Measurements from ENCODE around the gene FRS3.

DNA sequence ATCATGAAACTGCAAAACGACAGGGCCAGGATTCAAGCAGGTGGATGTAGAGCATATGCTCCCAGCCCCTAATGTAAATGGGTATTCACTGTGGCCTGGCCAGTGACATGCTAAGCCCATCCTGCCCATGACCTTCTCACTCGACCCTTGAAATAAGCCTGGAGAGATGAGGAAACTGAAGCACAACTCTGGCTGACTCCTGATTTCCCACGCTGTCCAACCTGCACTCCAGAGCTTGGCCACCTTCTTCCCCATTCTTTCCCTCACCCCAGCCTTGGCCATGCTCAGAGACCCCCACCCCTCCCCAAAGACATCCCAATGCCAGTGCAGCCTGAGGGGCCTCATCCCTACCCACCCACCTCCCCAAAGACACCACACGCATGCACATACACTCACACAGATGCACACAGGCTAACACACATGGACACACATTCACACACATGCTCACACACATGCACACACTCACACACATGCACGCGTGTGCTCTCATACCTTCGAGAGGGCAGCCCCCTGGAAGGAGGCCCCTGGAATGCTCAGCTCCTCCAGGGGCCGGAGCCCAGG, 56.7 kb downstream of the FRS3 start:
- TF ChIP-seq, protein P1, sequence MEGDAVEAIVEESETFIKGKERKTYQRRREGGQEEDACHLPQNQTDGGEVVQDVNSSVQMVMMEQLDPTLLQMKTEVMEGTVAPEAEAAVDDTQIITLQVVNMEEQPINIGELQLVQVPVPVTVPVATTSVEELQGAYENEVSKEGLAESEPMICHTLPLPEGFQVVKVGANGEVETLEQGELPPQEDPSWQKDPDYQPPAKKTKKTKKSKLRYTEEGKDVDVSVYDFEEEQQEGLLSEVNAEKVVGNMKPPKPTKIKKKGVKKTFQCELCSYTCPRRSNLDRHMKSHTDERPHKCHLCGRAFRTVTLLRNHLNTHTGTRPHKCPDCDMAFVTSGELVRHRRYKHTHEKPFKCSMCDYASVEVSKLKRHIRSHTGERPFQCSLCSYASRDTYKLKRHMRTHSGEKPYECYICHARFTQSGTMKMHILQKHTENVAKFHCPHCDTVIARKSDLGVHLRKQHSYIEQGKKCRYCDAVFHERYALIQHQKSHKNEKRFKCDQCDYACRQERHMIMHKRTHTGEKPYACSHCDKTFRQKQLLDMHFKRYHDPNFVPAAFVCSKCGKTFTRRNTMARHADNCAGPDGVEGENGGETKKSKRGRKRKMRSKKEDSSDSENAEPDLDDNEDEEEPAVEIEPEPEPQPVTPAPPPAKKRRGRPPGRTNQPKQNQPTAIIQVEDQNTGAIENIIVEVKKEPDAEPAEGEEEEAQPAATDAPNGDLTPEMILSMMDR (conservative IDR thresholded peaks at IDR 0.05; ENCODE audit: low read length): no peak
- TF ChIP-seq EZH2phosphoT487 (IDR thresholded peaks at IDR 0.05; ENCODE audit: borderline replicate concordance): no peak
